ENCODE data around the gene WDR5B.
"Not testable (repeated sequence)": the region's sequence is repeated elsewhere in the genome, so short reads cannot be mapped to it uniquely, and the experiment has no call there.

WDR5B gene

DNA sequence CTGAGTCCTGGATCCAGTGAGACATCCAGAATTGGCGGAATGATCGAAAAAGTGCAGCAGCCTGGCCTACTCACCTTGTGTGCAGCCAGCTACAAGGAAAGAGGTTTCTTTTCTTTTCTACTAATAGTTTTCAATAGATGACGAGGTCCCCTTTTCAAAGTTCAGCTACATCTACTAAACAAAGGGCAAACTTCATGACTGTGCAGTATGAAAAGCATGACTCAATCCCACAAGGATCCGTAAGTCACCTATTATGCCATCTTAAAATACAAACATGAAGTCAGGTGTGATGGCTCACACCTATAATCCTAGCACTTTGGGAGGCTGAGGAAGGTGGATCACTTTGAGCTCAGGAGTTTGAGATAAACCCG lies 49.5 kb downstream of the WDR5B start:
- DNase-seq (ENCODE audit: low read depth in 1 of 2, low spot score in 1 of 2): no peak

DNA sequence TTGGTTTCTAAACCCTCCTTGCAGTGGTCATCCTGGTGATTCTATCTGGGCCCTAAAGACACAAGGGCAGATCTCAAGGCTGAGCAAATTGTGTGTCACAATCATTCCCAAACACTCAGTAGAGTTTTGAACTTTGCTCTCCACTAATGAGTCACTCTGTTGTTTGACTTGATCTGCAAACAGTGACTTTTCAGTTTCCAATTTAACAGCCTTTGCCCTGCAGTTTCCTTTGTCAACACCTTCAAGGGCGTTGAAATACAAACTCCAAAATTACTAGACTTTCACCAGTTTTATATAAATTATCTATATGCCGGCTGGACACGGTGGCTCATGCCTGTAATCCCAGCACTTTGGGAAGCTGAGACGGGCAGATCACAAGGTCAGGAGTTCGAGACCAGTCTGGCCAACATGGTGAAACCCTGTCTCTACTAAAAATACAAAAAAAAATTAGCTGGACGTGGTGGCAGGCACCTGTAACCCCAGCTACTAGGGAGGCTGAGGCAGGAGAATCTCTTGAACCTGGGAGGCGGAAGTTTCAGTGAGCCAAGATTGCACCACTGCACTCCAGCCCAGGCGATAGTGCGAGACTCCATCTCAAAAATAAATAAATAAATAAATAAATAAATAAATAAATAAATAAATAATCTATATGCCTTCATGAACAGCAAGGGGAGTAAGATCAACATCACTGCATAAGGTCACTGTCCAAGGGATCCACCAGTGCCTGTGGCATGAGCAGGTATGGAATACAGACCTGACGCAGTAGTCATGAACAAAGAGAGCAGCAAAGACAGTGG lies 50.1 kb downstream of the WDR5B start:
- not testable (repeated sequence) for DNase-seq (ENCODE audit: low read depth in 1 of 2, low spot score in 1 of 2)

DNA sequence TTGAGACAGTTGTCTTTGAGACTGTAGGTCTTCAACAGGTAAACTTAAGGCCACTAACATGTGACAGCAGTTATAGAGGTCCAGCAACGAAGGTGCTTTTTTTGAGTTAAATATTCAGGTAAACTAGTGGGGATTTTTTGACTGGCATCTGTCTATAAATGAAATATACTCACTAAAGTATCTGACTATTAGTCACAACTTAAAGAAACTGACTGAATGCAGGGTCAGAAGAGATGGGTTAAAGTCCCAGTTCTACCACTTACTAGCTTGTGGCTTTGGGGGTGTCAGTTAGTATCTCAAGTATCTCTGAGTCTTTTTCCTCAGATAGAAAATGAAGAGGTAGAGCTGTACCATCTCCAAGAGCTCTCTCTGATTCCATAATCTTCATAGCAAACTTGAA lies 50.8 kb downstream of the WDR5B start:
- no peak for DNase-seq (ENCODE audit: low read depth in 1 of 2, low spot score in 1 of 2)

DNA sequence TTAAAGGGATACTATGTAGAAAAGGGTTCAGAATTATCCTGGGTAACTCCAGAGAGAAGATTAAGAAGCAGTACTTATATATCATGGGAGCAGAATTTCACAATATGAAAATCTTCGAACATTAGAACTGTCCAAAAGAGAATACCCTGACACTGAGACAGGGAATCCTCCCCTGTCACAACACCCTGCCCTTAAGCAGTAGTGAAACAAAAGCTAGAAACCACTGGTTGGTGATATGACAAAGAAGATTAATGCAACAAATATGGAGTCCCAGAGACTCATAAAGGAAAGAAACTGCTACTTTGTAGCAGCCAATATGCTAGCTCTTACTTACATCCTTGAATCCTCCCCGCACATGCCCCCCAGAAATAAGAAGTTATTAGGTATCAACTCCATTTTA lies 51.4 kb downstream of the WDR5B start:
- DNase-seq (ENCODE audit: low read depth in 1 of 2, low spot score in 1 of 2): no peak
